HEK293 (cell line): ENCODE data around the gene MAP3K14.

Source experiments
- ATF2 ChIP-seq: fragments of 450-650 bp; formaldehyde crosslinking; IDR thresholded peaks from 2 replicates; pipeline ENCODE4 v1.5.1; 2016; ENCODE audit warnings: missing biosample characterization, missing genetic modification characterization, low read depth
- GLI4 ChIP-seq: fragments of 450-650 bp; formaldehyde crosslinking; IDR thresholded peaks from 2 replicates; pipeline ENCODE4 v1.5.1; 2016; ENCODE audit warnings: missing biosample characterization, missing genetic modification characterization
- GLIS1 ChIP-seq: fragments of 450-650 bp; formaldehyde crosslinking; IDR thresholded peaks from 2 replicates; pipeline ENCODE4 v1.5.1; 2016; ENCODE audit warnings: missing biosample characterization, missing genetic modification characterization
- GLIS2 ChIP-seq: fragments of 450-650 bp; formaldehyde crosslinking; IDR thresholded peaks from 2 replicates; pipeline ENCODE4 v1.5.1; 2016; ENCODE audit warnings: missing biosample characterization, missing genetic modification characterization
- MZF1 ChIP-seq: fragments of 450-650 bp; formaldehyde crosslinking; IDR thresholded peaks from 2 replicates; pipeline ENCODE4 v1.5.1; 2017; ENCODE audit warnings: missing biosample characterization, missing genetic modification characterization, borderline replicate concordance
- PRDM10 ChIP-seq: fragments of 450-650 bp; formaldehyde crosslinking; IDR thresholded peaks from 2 replicates; pipeline ENCODE4 v1.5.1; 2016; ENCODE audit warnings: missing biosample characterization, missing genetic modification characterization
- SP3 ChIP-seq: fragments of 450-650 bp; formaldehyde crosslinking; IDR thresholded peaks from 2 replicates; pipeline ENCODE4 v1.5.1; 2016; ENCODE audit warnings: missing biosample characterization, missing genetic modification characterization
- ZBTB20 ChIP-seq: fragments of 450-650 bp; formaldehyde crosslinking; IDR thresholded peaks from 2 replicates; pipeline ENCODE4 v1.5.1; 2016; ENCODE audit warnings: missing biosample characterization, missing genetic modification characterization
- ZFP41 ChIP-seq: fragments of 450-650 bp; formaldehyde crosslinking; IDR thresholded peaks from 2 replicates; pipeline ENCODE4 v1.5.1; 2016; ENCODE audit warnings: missing biosample characterization, missing genetic modification characterization, borderline replicate concordance
- ZNF138 ChIP-seq: fragments of 450-650 bp; formaldehyde crosslinking; IDR thresholded peaks from 2 replicates; pipeline ENCODE4 v1.5.1; 2016; ENCODE audit warnings: missing biosample characterization, missing genetic modification characterization, borderline replicate concordance
- ZNF280C ChIP-seq: fragments of 450-650 bp; formaldehyde crosslinking; IDR thresholded peaks from 2 replicates; pipeline ENCODE4 v1.5.1; 2016; ENCODE audit warnings: missing biosample characterization, missing genetic modification characterization
- ZNF324 ChIP-seq: fragments of 450-650 bp; formaldehyde crosslinking; IDR thresholded peaks from 2 replicates; pipeline ENCODE4 v1.5.1; 2016; ENCODE audit warnings: missing biosample characterization, missing genetic modification characterization
- ZNF350 ChIP-seq: fragments of 450-650 bp; formaldehyde crosslinking; IDR thresholded peaks from 2 replicates; pipeline ENCODE4 v1.5.0; 2017; ENCODE audit warnings: missing biosample characterization, mild to moderate bottlenecking, missing genetic modification characterization
- ZNF366 ChIP-seq: fragments of 450-650 bp; formaldehyde crosslinking; conservative IDR thresholded peaks from 2 replicates; pipeline ENCODE4 v1.5.1; 2016; ENCODE audit warnings: missing biosample characterization, missing genetic modification characterization
- ZNF48 ChIP-seq: fragments of 450-650 bp; formaldehyde crosslinking; IDR thresholded peaks from 2 replicates; pipeline ENCODE4 v1.5.1; 2016; ENCODE audit warnings: missing biosample characterization, missing genetic modification characterization
- ZNF513 ChIP-seq: fragments of 450-650 bp; IDR thresholded peaks from 2 replicates; pipeline ENCODE4 v1.5.1; 2018; ENCODE audit warnings: missing biosample characterization, missing genetic modification characterization
- ZNF529 ChIP-seq: fragments of 450-650 bp; formaldehyde crosslinking; IDR thresholded peaks from 2 replicates; pipeline ENCODE4 v1.5.1; 2017; ENCODE audit warnings: missing genetic modification characterization, missing biosample characterization; ENCODE audit not compliant: insufficient replicate concordance
- ZNF549 ChIP-seq: fragments of 450-650 bp; IDR thresholded peaks from 2 replicates; pipeline ENCODE4 v1.5.1; 2018; ENCODE audit warnings: missing biosample characterization, missing genetic modification characterization, mild to moderate bottlenecking, inconsistent platforms, moderate library complexity
- ZNF596 ChIP-seq: fragments of 450-650 bp; IDR thresholded peaks from 2 replicates; pipeline ENCODE4 v1.5.0; 2018; ENCODE audit warnings: missing biosample characterization, mild to moderate bottlenecking, missing genetic modification characterization, moderate library complexity
- ZNF785 ChIP-seq: fragments of 450-650 bp; formaldehyde crosslinking; IDR thresholded peaks from 2 replicates; pipeline ENCODE4 v1.5.1; 2016; ENCODE audit warnings: missing biosample characterization, missing genetic modification characterization
- ZSCAN18 ChIP-seq: fragments of 450-650 bp; formaldehyde crosslinking; IDR thresholded peaks from 2 replicates; pipeline ENCODE4 v1.5.1; 2016; ENCODE audit warnings: missing biosample characterization, missing genetic modification characterization
- TF ChIP-seq, protein P1 (sequence below): fragments of 450-650 bp; formaldehyde crosslinking; IDR thresholded peaks from 2 replicates; pipeline ENCODE4 v1.5.1; 2016; ENCODE audit warnings: missing biosample characterization, missing genetic modification characterization, borderline replicate concordance

Gene MAP3K14

DNA sequence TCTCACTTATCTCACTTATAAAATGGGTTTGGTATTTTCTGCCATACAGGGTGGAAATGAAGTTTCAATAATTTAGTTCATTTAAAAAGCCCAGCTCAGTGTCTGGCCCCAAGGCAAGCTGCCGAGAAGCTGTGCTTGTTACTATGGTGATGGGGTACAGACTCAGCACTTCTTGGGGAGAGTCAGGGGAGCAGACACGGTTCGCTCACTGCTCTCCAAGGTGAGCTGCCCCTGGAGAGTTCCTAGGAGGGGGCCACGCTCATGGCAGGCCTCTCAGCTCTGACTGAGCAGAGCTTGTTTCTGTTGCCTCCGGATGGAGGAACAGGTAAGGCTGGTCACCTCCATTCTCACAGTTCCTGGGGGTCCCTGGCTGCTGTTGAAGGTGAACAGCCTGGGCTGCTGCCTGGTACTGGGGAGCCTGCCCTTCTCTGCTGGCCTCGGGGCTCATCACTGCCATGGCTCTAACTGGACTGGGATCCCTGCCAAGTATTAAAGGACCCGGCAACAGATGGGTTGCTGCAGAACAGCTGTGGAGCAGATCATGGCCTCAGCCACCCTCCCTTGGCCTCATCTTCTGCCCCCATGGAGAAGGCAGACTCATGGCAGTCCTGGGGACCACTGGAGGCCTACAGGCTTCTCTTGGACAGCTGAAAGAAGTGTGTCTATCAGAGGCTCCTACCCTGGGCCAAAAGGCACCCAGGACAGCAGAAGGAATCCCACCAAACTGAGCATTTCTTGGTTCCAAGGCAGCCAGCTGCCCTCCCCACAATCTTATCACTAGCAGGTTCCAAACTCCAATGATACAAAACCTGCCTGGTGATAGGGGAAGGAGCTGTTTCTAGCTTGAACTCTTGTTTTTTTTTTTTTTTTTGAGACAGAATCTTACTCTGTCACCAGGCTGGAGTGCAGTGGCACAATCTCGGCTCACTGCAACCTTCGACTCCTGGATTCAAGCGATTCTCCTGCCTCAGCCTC is 29.0 kb downstream of the MAP3K14 start (continued):
- no peak for TF ChIP-seq ZSCAN18 (tag by site-specific recombination)
- TF ChIP-seq, protein P1, sequence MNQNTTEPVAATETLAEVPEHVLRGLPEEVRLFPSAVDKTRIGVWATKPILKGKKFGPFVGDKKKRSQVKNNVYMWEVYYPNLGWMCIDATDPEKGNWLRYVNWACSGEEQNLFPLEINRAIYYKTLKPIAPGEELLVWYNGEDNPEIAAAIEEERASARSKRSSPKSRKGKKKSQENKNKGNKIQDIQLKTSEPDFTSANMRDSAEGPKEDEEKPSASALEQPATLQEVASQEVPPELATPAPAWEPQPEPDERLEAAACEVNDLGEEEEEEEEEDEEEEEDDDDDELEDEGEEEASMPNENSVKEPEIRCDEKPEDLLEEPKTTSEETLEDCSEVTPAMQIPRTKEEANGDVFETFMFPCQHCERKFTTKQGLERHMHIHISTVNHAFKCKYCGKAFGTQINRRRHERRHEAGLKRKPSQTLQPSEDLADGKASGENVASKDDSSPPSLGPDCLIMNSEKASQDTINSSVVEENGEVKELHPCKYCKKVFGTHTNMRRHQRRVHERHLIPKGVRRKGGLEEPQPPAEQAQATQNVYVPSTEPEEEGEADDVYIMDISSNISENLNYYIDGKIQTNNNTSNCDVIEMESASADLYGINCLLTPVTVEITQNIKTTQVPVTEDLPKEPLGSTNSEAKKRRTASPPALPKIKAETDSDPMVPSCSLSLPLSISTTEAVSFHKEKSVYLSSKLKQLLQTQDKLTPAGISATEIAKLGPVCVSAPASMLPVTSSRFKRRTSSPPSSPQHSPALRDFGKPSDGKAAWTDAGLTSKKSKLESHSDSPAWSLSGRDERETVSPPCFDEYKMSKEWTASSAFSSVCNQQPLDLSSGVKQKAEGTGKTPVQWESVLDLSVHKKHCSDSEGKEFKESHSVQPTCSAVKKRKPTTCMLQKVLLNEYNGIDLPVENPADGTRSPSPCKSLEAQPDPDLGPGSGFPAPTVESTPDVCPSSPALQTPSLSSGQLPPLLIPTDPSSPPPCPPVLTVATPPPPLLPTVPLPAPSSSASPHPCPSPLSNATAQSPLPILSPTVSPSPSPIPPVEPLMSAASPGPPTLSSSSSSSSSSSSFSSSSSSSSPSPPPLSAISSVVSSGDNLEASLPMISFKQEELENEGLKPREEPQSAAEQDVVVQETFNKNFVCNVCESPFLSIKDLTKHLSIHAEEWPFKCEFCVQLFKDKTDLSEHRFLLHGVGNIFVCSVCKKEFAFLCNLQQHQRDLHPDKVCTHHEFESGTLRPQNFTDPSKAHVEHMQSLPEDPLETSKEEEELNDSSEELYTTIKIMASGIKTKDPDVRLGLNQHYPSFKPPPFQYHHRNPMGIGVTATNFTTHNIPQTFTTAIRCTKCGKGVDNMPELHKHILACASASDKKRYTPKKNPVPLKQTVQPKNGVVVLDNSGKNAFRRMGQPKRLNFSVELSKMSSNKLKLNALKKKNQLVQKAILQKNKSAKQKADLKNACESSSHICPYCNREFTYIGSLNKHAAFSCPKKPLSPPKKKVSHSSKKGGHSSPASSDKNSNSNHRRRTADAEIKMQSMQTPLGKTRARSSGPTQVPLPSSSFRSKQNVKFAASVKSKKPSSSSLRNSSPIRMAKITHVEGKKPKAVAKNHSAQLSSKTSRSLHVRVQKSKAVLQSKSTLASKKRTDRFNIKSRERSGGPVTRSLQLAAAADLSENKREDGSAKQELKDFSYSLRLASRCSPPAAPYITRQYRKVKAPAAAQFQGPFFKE = no peak
- no peak for TF ChIP-seq ZNF366 (tag by site-specific recombination)
- TF ChIP-seq GLIS2 (tag by site-specific recombination) = peak; percentile 31; the same call in 1 of the 2 replicates
- no peak for TF ChIP-seq ZBTB20 (tag by site-specific recombination)
- TF ChIP-seq GLIS1 = peak; percentile 57
- no peak for TF ChIP-seq GLI4 (tag by site-specific recombination)
- TF ChIP-seq ATF2 = no peak
- no peak for TF ChIP-seq PRDM10 (tag by site-specific recombination)
- TF ChIP-seq SP3 (tag by site-specific recombination) = no peak
- no peak for TF ChIP-seq ZNF785
- no peak for TF ChIP-seq ZNF596
- TF ChIP-seq ZNF138 = no peak
- TF ChIP-seq ZNF529 (tag by site-specific recombination) = no peak
- no peak for TF ChIP-seq ZNF48 (tag by site-specific recombination)
- TF ChIP-seq ZNF513 (tag by site-specific recombination) = no peak
- TF ChIP-seq ZNF324 (tag by site-specific recombination) = no peak
- TF ChIP-seq ZFP41 (tag by site-specific recombination) = no peak
- no peak for TF ChIP-seq ZNF350 (tag by site-specific recombination)
- TF ChIP-seq ZNF280C (tag by site-specific recombination) = no peak
- TF ChIP-seq MZF1 (tag by site-specific recombination) = no peak
- TF ChIP-seq ZNF549 (tag by site-specific recombination) = no peak
